Muscle of back (tissue), 11 donors: ENCODE data around the gene LSM10. TPM values are rescaled to one million over a fixed set of nuclear protein-coding genes. Genes with fewer than 3 reads are reported as not detected.

Experiments used
- DNase-seq, 3 donors: peaks; one replicate each; pipeline versions ENCODE4 v3.0.0 to v3.0.0-alpha.2; 2013
- polyA plus RNA-seq, 10 donors: library from polyadenylated mRNA; unstranded; fragments of 120-200 nt; gene quantifications; one replicate each; pipeline ENCODE4 v1.2.1, GENCODE V29; 2013; ENCODE audit not compliant: insufficient read length in 10 of 10

LSM10 gene
- polyA plus RNA-seq, 10 donors: 19.4 to 27.9 (median 22.2) TPM

- no peak for DNase-seq
These were observed 44.5 kb downstream of the LSM10 start for GRCh38 chr1:36352910-36353878.

- peak in 1 of 3 donors; percentile 32 for DNase-seq
These were observed 45.4 kb downstream of the LSM10 start for GRCh38 chr1:36352125-36352909.

- peak in 2 of 3 donors; percentile 43 to 80 for DNase-seq
These were observed 46.3 kb downstream of the LSM10 start for GRCh38 chr1:36351227-36351977.

DNA sequence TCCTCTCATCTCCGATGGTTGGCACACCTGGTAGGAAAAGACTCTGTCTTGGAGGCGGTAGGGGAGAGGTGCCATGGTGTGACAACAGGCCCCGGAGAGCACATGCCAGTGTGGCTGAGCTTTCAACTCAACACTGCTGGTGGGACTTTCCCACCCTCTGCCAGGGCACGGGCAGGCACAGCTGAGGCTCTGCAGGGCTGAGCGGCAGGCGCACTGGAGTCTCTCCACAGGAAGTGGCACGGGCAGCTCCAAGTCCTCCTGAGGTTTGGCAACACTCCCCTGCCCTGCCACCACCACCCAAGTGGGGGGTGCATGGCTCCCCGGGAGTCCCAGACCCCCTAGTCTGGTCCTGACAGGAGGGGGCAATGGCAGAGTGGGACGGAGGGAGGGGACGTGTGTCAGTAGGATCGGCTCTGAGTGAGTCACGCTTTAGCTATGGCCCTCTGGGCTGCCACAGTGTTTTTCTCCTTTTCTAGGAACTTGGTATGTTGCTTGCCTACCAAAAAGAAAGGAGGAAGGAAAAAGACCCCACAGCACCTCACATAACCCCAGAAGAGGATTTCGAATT lies 47.0 kb downstream of the LSM10 start:
- DNase-seq: peak; percentile 27 to 73 (median 40)

- DNase-seq: no peak
These were observed 47.9 kb downstream of the LSM10 start for GRCh38 chr1:36349839-36350238.

GRCh38 chr1:36349241-36349671 lies 48.5 kb downstream of the LSM10 start:
- DNase-seq: peak in 1 of 3 donors; percentile 44

- no peak for DNase-seq
These were observed 50.9 kb downstream of the LSM10 start for GRCh38 chr1:36346741-36347370.

- no peak for DNase-seq
These were observed 52.4 kb downstream of the LSM10 start for GRCh38 chr1:36345353-36345752.

- no peak for DNase-seq
These were observed 53.4 kb downstream of the LSM10 start for GRCh38 chr1:36344395-36344680.

- no peak for DNase-seq
These were observed 53.9 kb downstream of the LSM10 start for GRCh38 chr1:36343651-36344394.

Other genes with a start within 250 kb of the LSM10 start
- gene TRAPPC3, start 248.4 kb downstream of the LSM10 start, polyA plus RNA-seq: 10 to 100 TPM; 32.3 to 44.8 (median 33.9) TPM
- gene MAP7D1, start 241.7 kb downstream of the LSM10 start, polyA plus RNA-seq: 100 to 1,000 TPM; 117 to 169 (median 141) TPM
- 100 to 1,000 TPM in 3 of 10 donors, 10 to 100 TPM in 7; 83.5 to 120 (median 95.6) TPM for gene THRAP3, start 173.5 kb downstream of the LSM10 start, polyA plus RNA-seq
- gene SH3D21, start 91.5 kb downstream of the LSM10 start, polyA plus RNA-seq: 1 to 10 TPM; 1.8 to 5.1 (median 3.1) TPM
- gene EVA1B, start 74.3 kb downstream of the LSM10 start, polyA plus RNA-seq: 10 to 100 TPM; 17.7 to 53.6 (median 29.9) TPM
- gene STK40, start 12.0 kb downstream of the LSM10 start, polyA plus RNA-seq: 10 to 100 TPM; 18.0 to 31.0 (median 23.9) TPM
- 1 to 10 TPM; 4.3 to 7.0 (median 5.5) TPM for gene OSCP1, start 52.5 kb upstream of the LSM10 start, polyA plus RNA-seq
- 10 to 100 TPM; 55.5 to 61.9 (median 58.8) TPM for gene MRPS15, start 66.5 kb upstream of the LSM10 start, polyA plus RNA-seq
- 1 to 10 TPM; 1.9 to 4.1 (median 2.7) TPM for gene CSF3R, start 85.0 kb upstream of the LSM10 start, polyA plus RNA-seq